Jurkat, Clone E6-1 (cell line): ENCODE measurements around the gene PRR14L.

Source experiments
- DNase-seq: peaks from one replicate; pipeline ENCODE4 v3.0.0-alpha.2; 2011; ENCODE audit warnings: low read depth, low spot score
- H3K4me3 ChIP-seq: 2 replicates; pipeline ENCODE4 v1.5.1; 2011; ENCODE audit warnings: mild to moderate bottlenecking, low read length, control low read depth, moderate library complexity

The PRR14L gene

DNA sequence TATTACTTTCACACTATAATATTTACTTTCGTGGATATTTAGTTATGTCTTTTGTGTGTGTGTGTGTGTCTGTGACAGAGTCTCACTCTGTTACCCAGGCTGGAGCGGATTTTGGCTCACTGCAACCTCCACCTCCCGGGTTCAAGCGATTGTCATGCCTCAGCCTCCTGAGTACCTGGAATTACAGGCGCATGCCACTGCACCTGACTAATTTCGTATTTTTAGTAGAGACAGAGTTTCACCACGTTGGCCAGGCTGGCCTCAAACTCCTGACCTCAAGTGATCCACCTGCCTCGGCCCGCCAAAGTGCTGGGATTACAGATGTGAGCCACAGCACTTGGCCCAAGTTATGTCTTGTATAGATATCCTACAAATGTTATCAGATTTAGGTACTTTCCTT is 97.8 kb downstream of the PRR14L start:
- no peak overlapping the region for H3K4me3 ChIP-seq
- DNase-seq = no peak

DNA sequence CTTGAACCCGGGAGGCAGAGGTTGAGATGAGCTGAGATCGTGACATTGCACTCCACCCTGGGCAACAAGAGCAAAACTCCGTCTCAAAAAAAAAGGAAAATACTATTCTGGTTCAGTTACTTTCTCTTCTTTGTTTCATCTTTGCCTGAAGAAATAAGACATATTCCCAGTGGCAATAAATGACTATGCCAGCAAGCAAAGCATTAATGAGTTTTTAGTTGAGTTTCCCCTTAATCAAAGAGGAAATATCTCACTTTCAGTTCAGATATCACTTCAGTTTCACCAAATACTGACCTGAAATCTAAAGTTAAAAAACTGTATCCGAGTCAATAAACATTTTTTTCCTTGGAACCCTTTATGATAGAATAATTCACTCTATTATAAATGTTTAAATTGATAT is 98.3 kb downstream of the PRR14L start:
- H3K4me3 ChIP-seq = no peak overlapping the region
- no peak for DNase-seq

GRCh38 chr22:31650391-31650790 is 99.5 kb downstream of the PRR14L start:
- no peak for DNase-seq
- H3K4me3 ChIP-seq = no peak overlapping the region

GRCh38 chr22:31647523-31648320 is 102.2 kb downstream of the PRR14L start:
- no peak overlapping the region for H3K4me3 ChIP-seq
- no peak for DNase-seq

DNA sequence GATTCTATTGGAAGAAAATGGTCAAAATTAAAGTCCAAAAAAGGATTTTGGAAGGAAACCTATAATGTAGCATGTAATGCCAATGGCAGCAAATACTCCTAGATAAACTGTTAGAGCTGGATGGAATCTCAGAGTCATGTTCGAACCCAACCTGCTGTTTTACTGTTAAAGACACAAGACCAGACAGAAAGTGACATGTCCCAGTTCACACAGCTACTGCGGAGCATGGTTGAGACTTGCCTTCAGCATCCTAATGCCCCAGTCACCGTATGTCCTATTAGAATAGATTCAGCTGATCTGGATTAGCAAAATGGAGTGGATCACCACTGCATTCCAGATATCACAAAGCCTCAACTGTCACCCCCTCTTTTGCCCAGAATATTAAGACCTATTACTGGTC is 102.9 kb downstream of the PRR14L start:
- no peak overlapping the region for H3K4me3 ChIP-seq
- no peak for DNase-seq

GRCh38 chr22:31646186-31647019 is 103.5 kb downstream of the PRR14L start:
- DNase-seq = no peak
- no peak overlapping the region for H3K4me3 ChIP-seq

GRCh38 chr22:31639436-31640039 is 110.4 kb downstream of the PRR14L start:
- no peak overlapping the region for H3K4me3 ChIP-seq
- DNase-seq = no peak

DNA sequence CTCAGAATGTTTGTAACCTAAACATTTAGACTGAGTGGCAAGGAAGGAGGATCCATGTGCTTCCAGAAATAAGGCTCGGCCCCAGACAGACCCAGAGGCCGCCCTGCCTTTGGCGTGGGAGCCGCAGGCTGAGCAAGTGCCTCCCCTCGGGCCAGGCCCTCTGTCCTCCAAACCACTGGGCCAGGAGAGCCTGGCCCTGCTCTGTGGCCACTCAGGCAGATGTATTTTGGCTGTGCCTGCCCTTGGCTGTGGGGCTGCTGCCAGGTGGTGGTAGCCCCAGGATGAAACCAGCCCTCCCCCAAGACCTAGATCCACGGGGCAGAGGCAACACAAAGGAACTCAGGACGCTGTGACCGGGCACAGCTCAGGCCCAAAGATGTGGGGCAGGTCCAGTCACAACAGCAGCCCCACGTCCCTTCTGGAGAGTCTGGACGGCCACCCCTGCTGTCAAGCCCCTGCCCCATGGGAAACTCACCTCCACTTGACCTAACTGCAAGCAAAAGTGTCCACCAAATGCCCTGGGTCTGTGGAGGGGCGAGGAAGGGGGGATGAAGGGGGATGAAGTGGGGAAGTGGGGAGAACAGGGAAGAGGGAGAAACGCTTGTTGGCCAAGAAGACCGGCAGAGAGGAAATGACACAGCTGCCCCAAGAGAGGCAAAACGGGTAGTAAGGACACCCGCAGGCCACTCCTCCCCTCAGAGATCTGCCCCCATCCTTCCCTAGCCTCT is 111.9 kb downstream of the PRR14L start:
- no peak for DNase-seq
- H3K4me3 ChIP-seq = no peak overlapping the region

DNA sequence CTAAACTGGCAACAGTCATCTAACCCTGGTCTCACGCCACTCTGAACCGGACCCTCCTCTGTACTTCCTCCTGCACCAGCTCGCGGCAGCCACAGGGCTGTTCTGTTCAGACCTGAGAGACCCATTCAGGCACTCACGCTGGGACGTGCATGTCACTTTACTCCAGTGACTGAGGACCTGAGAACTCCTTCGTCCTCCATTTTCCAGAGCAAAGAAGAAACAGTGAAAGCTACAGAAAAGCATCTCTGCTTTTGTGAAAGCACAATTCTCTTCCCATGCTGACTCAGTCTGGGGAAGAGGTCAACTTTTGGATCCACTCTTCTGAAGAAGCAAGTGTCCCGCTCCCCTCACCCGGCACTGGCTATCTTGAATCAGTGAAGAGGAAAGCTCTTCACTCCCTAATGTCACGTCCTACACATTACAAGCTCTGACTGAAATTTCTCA is 112.5 kb downstream of the PRR14L start:
- H3K4me3 ChIP-seq = no peak overlapping the region
- DNase-seq = no peak

GRCh38 chr22:31635638-31636306 is 114.2 kb downstream of the PRR14L start:
- H3K4me3 ChIP-seq = no peak overlapping the region
- no peak for DNase-seq

DNA sequence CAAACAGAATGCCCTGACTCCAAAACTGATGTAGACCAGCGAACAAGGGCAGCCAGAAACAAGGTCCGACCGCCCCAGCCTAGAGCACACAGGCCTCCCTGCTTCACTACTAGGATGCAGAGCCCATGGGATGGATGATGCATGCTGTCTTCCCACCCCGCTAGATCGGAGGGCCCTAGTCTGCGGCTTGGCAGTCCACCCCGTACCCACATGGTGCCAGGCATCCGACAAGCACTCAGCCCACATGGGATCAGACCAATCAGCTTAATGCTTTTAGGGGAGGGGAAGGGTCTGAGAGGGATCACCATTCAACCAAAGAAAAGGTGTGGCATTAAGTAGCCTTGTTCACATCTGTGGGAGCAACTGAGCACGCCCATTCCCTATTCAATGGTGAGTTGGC is 118.5 kb downstream of the PRR14L start:
- no peak for DNase-seq
- H3K4me3 ChIP-seq = no peak overlapping the region
